Measurements from ENCODE around the gene MAP3K9.
A peak's percentile ranks its signal among the peaks of the same experiment; 100 is the strongest.
"Not testable (repeated sequence)": the region's sequence is repeated elsewhere in the genome, so short reads cannot be mapped to it uniquely, and the experiment has no call there.

The MAP3K9 gene

DNA sequence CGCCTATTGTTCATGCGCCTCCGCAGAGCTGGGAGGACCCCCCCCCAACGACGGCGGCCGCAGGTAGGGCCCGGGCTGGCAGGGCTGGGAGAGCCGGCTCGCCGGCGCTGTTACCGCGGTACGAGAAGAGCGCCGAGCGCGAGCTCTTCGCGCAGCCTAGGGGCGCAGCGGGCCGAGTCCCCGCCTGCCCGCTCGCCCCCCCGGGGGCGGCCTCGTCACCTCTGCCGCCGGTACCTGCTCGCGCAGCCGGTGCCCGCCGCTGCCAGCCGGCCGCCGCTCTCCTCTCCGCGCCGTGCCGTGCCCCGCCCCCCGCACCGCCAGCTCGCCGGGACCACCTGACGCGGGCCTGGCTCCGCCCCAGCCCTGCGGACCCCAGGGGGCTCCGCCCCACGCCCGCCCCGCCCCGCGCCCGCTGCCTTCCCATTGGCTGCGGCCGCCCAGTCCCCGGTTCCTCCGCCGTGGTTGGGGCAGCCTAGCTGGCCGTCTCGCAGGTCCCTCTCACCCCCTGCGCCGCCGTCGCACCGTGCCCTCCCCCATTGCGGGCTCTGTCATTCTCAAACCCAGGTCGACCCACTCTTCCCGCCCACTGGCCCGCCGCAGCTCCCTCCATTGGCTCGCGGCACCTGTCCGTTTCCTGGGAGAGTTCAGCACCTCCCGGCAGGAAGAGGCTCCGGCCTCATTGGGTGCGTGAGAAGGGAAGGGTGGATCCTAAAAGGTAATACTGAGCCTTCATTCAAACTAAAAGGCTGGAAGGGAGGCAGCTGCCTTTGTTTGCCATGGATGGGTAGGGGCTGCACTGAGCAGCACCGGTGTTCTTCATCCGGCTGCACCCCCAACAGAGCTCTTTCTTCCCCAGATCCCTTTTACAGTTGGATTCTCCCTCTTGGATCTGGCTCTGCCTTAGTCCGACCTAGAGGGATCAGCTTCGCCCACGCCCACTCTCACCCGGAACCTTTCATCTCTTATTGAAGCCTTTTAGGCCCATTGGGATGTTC lies at the start of gene MAP3K9:
Gene MAP3K9 (minus strand): TSS at position 289 of the 995 bp plus-strand sequence. CDS start 342 bp downstream, outside the sequence.
- DNase-seq (ENCODE audit: low spot score): peak; percentile 99

DNA sequence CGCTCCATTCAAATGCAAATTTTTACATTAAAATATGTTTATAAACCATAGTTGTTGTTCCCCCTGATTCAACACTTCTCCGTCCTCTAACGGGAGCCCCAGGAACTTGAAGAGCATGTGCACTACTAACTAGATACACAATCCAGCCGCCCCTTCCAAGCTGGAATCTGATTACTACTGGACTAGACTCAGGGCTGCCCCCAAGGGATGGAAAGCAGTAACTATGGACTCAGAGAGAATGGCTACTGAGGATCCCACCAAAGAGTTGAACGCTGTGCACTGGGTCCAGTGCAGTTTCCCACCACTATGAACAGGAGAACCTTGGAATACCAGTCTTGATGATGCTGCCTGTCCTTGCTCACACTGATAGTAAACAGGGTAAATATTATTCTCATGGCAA lies 49.3 kb upstream of the MAP3K9 start:
- no peak for DNase-seq (ENCODE audit: low spot score)

DNA sequence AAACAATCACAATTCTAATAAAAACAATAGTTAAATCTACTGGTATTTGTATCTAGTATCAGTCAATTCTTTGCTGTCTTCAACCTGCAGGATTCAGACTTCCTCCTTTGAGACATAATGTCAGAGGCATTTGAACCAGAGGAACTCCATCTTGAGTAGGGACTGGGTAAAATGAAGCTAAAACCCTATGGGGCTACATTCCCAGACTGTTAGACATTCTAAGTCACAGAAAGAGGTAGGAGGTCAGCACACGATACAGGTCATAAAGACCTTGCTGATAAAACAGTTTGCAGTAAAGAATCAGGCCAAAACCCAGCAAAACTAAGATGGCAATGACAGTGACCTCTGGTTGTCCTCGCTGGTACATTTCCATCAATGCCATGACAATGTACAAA lies 48.2 kb upstream of the MAP3K9 start:
- no peak for DNase-seq (ENCODE audit: low spot score)

DNA sequence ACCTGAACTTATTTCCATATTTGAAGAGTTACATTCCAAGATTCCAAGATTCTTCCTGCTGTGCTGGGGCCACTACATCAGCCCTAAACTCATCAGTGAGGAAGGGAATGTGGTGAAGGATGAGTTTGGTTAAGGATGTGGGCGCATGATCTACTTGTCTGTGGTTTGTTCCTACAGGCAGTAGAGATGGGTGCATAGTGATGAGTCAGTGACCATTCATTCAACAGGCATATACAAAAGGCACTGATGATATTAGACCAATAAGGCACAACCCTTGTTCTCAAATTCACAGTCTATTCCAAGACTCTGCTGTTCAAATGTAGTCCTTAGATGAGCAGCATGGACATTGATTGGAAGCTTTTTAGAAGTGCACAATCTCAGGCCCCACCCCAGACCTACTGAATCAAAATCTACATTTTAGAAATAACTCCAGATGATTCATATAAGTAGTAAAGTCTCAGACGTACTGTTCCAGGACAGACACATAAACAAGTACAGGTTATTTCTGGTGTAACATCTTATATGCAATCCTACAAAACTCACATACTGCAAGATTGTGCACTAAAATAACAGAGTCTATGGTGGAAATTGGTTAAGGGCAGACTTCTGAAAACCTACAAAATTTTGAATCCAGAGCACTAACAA lies 47.7 kb upstream of the MAP3K9 start:
- no peak for DNase-seq (ENCODE audit: low spot score)

DNA sequence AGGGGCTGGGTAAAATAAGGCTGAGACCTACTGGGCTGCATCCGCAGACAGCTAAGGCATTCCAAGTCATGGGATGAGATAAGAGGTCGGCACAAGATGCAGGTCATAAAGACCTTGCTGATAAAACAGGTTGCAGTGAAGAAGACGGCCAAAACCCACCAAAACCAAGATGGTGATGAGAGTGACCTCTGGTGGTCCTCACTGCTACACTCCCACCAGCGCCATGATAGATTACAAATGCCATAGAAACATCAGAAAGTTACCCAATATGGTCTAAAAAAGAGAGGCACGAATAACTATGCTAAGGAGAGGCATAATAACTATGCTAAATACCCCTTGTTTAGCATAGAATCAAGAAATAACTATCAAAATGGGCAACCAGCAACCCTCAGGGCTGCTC lies 46.2 kb upstream of the MAP3K9 start:
- no peak for DNase-seq (ENCODE audit: low spot score)

DNA sequence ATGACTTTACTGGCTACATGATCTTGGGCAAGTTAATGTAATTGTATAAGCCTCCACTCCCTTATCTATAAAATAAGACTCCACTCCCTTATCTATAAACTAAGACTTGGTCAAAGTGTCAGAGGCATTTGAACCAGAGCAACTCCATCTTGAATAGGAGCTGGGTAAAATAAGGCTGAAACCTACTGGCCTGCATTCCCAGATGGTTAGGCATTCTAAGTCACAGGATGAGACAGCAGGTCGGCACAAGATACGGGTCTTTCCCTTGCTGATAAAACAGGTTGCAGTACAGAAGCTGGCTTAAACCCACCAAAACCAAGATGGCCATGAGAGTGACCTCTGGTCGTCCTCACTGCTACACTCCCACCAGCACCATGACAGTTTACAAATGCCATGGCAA lies 44.3 kb upstream of the MAP3K9 start:
- not testable (repeated sequence) for DNase-seq (ENCODE audit: low spot score)

DNA sequence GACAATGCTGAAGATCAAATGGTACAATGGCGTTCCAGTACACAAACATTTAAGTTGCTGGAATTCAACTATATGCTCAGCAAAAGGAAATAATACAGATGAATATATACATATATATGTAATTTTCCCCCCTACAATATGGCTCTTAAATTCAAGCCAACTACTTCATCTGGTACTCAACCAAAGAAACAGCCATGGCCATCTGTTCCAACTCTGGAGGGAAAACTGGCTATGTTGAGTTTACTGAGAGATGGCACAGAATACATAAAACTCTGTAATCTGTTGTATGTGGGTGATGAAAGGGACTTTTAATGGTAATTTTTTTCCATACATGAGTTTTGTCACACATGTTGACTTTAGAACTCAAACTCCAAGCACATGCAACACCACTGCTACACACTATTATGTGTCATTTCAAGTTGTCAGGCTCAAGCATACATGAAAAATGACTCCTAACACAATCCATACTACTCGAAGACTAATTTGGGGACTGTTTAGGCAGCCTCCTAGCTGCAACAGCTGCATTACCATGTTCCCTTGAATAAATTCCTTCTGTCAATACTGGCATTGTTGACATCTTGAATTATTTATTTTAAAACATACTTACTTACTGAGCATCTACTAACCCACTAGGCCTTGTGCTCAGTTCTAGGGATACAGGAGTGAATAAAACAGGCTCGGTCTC lies 38.2 kb upstream of the MAP3K9 start:
- no peak for DNase-seq (ENCODE audit: low spot score)

DNA sequence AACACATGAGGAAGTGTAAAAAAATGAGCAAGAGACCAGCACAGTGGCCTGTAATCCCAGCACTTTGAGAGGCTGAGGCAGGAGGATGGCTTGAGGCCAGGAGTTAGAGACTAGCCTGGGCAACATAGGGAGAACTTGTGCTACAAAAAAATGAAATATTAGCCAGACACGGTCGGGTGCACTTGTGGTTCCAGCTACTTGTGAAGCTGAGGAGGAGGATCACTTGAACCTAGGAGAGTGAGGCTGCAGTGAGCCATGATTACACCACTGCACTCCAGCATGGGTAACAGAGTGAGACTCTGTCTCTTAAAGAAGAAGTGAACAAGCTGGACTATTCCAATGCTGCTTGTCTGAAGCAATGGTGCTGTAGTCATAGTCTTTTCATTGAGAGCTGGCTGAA lies 36.3 kb upstream of the MAP3K9 start:
- no peak for DNase-seq (ENCODE audit: low spot score)

DNA sequence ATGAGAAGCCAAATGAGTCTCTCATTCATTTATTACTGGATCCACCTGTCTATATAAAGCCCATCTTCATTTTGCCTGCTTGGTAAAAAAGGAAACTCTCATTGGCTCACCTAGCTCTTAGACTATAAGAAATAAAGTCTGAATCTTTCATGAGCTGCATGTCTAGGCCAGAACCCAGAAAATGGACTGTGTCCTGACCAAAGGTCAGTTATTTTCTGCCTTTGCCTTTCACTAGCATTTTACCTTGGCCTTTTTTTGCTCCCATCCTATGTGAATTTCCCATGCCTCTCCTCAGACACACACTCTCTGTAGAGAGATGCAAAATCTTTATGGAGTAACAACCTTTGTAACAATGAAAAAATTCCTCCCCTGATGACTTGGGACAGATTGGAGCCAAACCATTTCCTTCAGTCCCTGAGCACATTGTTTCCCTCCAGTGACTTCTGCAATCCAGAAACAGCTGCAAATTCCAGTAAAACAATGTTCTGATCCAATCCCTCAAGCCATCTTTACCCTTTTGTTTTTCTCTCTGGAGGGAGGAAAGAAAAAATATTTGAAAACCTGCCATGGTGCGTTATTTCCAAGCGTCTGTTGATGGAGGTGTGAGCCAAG lies 33.6 kb upstream of the MAP3K9 start:
- DNase-seq (ENCODE audit: low spot score): no peak

DNA sequence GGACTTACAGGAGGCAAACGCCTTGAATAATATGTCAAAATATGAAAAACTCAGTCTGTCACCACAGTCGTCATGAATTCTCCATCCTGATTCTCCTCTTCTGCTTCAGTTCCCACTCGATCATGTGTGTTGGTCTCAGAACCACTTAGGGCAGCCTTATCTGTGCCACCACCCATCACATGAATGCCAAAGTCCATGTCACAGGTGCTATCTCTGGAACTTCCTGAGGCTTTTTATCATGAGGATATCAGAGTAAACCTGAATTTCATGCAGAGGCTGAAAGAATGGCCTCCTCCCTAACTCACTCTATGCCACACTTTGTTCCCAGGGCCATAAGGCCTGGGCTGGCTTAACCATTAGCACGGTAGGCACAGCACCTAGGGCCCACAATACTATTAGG lies 28.8 kb upstream of the MAP3K9 start:
- no peak for DNase-seq (ENCODE audit: low spot score)

DNA sequence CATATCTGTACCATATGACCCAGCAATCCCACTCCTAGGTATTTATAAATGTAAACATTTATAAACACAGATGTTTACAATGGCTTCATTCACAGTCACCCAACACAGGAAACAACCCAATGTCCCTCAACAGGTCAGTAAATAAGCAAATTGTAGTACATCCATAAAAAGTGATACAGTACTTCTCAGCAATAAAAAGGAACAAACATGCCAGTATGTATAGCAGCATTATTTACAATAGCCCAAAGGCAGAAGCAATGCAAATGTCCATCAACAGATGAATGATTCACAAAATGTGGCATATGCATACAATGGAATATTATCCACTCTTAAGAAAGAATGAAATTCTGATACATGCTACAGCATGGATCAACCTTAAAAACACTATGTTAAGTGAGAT lies 27.6 kb upstream of the MAP3K9 start:
- DNase-seq (ENCODE audit: low spot score): no peak

DNA sequence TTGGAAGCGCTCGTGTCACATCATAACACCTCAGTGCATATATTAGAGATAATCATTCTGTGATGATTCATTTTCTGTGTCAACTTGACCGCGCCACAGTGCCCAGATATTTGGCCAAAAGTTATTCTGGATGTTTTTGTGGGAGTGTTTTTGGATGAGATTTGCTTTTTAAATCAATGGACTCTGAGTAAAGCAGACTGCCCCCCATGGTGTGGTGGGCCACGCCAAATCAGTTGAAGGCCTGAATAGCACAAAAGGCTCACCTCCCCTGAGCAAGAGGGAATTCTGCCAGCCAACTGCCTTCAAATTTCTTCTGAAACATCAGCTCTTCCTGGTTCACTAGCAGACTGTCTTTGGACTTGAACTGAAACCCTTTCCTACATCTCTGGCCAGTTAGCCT lies 24.6 kb upstream of the MAP3K9 start:
- no peak for DNase-seq (ENCODE audit: low spot score)

DNA sequence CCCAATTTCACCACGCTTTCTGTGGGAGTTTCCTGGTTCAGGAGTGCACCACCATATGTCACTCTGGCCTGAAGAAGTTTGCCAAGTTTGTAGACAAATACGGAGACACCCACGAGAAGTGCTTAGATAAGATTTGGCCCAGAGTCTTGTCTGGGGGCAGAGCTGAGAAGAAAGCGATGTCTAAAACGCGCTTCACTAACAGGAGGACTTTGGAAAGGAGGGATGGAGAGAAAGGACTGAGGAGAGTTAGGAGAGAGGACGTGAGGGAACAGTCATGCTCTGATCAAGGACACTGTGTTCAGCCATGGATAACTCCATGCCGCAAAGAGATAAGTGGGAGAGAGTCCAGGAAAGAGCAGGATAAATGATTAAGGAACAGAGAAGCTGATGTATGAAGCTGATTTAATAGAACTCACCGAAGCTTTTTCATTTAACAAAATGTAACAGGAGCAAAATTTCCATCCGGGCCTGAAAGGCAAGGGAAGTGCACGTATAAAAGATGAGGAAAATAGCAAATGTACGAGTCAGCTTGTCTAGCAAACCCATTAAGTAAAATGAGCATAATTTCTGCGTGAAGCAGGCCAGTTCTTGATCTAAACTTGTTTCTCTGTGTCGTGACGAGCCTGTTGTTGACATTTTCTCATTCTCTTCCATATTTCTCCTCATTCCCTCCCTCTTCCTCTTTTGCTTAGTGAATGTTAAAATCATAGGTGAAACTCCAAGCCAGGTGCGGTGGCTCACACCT lies 23.4 kb upstream of the MAP3K9 start:
- no peak for DNase-seq (ENCODE audit: low spot score)

DNA sequence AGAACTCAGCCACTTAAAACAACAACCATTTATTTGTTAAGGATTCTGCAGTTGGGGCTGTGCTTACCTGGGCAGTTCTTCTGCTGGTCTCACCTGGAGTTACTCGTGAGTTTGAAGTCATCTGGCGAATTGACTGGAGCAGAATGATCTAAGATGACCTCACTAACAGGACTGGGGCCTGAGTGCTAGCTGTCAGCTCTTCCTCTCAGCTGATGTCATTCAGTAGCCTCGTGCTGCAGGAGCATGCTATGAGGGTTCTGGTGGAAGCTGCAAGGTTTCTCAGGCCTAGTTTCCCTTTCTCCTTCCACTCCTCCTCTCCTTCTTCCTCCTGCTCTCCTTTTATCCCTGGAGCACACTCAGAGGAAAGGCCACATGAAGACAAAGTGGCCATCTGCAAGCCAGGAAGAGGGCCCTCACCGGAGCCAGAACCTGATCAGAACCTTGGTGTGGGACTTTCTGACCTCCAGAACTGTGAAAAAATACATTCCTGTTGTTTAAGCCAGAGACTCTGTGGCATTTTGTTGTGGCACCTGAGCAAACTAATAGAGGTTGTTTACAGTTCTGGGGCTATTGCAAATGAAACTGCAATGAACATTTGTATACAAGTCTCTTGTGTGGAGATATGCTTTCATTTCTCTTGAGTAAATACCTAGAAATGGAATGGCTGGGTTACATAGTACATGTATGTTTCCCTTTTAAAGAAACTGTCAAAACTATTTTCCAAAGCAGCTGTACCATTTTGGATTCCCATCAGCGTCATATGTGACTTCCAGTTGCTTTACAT lies 21.9 kb upstream of the MAP3K9 start:
- no peak for DNase-seq (ENCODE audit: low spot score)

DNA sequence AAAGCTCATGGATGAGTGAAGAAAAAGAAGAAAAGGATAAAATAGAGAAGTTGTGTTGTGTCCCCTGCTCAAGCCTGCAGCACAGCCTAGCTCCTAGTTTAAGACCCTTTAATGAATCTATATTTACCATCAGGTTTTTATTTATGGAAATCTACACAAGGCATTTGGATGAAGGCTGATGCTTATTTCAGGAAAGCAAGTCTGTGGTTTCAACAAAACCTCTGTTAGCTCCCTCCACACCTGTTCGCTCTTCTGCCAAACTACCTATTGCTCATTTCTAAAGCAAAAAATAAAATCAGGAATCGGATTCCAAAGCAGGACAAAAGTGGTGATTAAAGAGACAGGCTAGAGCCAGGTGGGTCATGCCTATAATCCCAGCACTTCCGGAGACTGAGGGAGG lies 18.9 kb upstream of the MAP3K9 start:
- no peak for DNase-seq (ENCODE audit: low spot score)

DNA sequence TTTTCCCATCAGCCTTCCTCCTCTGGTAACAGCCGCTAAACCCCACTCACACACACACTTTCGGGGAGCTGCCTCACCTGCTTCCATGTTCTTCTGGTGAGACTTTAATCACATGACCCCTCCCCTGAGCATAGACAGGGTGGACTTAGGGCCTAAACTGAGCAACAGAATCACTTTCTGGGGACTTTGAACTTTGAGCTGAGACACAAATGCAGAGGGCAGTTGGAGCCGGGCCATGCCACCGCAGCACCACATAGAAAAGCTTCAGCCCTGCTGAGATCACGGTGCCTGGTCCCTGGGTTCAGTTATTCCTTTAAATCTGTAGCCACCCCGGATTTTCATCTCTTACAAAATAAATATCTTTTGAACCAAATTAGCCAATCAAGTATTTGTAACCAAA lies 18.4 kb upstream of the MAP3K9 start:
- no peak for DNase-seq (ENCODE audit: low spot score)

DNA sequence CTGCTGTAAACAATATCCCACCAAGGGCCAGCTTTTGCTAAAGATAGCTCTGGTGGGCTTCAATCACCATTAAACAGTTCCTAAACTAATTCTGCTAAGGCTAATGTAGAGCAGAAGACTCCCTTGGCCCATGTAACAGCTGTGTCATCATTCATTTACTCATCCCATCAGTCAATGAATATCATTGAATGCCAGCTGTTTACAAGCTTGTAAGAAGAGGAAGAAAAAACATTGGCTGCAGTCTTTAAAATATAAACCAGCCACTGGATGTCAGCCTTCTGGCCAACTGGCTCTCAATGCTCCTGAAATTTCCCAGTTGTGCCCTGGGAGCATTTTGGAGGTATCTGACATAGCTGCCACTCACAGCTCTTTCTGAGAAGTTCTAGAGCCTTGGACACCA lies 18.0 kb upstream of the MAP3K9 start:
- no peak for DNase-seq (ENCODE audit: low spot score)

DNA sequence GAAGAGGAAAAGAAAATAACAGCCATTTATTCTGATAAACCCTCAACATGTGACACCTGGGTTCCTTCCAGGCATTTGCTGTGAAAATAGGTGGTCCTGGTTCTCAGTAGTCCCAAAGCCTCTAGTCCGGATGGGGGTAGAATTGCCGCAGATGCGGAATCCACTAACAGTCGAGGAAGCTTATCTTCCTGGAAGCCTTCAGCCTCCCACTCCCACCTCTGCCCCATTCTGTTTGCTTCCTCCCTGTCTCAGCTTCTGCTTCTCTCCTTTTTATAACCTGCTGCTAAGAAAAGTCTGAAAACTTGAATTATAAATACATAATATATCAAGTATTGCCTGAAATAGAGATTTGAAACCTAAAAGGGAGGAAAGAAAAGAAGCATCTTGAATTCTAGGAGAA lies 14.0 kb upstream of the MAP3K9 start:
- no peak for DNase-seq (ENCODE audit: low spot score)

DNA sequence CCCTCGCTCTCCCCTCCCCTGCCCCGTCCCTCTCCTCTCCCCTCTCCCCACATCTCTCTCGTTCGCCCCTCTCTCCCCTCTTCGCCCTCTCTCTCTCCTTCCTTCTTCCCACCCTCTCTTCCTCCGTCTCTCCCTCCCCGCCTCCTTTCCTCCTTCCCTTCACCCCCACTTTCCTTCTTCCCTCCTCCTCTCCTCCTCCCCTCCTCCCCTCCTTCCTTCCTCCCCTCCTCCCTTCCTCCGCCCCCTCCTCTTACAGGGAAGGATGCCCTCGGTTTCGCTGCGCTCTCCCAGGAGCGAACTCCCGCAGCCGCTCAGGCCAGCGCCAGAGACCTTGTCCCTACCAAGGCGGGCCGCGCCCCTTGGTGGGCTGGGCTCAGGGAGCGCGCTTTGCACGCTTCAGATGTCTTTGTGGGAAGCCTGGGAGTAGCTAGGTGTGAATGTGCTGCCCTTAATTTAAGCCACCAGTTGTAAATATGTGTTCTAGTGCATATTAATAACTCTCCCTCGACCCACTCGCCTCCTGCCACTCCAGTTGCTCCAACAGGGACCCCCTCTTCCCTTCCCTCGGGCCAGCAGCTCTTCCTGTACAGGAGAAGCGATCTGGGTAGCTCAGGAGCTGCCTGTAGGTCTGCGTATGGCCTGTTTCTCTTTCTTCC lies 13.3 kb upstream of the MAP3K9 start:
- DNase-seq (ENCODE audit: low spot score): no peak

Measured in cerebellar cortex (tissue), 1 donor.